Loucy (cell line): Measurements from ENCODE around the gene ELF5.

Experiments
- H2AFZ ChIP-seq: fragments of 200-600 bp; sonication (generic); 2 replicates; pipeline ENCODE4 v1.6.0; 2016; ENCODE audit warnings: antibody characterized with exemption, mild to moderate bottlenecking, low read length, moderate library complexity
- H3F3A ChIP-seq: fragments of 200-600 bp; 2 replicates; pipeline ENCODE4 v1.6.0; 2016; ENCODE audit warnings: antibody characterized with exemption, low read depth, mild to moderate bottlenecking
- H3K27me3 ChIP-seq: fragments of 200-600 bp; sonication (generic); 2 replicates; pipeline ENCODE4 v1.6.1; 2014; ENCODE audit warnings: low read length, mild to moderate bottlenecking; ENCODE audit not compliant: insufficient read depth, poor library complexity, severe bottlenecking
- H3K36me3 ChIP-seq: fragments of 200-600 bp; sonication (generic); 2 replicates; pipeline ENCODE4 v1.6.1; 2016; ENCODE audit warnings: low read length; ENCODE audit not compliant: insufficient read depth
- H3K4me1 ChIP-seq: fragments of 200-600 bp; sonication (generic); 2 replicates; pipeline ENCODE4 v1.5.1; 2014; ENCODE audit warnings: low read length, mild to moderate bottlenecking; ENCODE audit not compliant: insufficient read depth, poor library complexity, severe bottlenecking
- H3K4me2 ChIP-seq: fragments of 200-600 bp; sonication (generic); 2 replicates; pipeline ENCODE4 v1.6.0; 2014; ENCODE audit warnings: antibody characterized with exemption, low read length, low read depth, mild to moderate bottlenecking; ENCODE audit not compliant: poor library complexity, severe bottlenecking
- H3K4me3 ChIP-seq: fragments of 200-600 bp; sonication (generic); 2 replicates; pipeline ENCODE4 v1.5.1; 2014; ENCODE audit warnings: low read length, mild to moderate bottlenecking, mixed read lengths; ENCODE audit not compliant: poor library complexity, severe bottlenecking
- H3K79me2 ChIP-seq: fragments of 200-600 bp; sonication (generic); 2 replicates; pipeline ENCODE4 v1.6.1; 2014; ENCODE audit warnings: low read length; ENCODE audit not compliant: insufficient read depth
- H3K9ac ChIP-seq: fragments of 200-600 bp; sonication (generic); 2 replicates; pipeline ENCODE4 v1.6.0; 2014; ENCODE audit warnings: mild to moderate bottlenecking, low read depth, low read length, moderate library complexity; ENCODE audit not compliant: poor library complexity, severe bottlenecking
- H3K9me2 ChIP-seq: fragments of 200-600 bp; sonication (generic); replicated peaks from 2 replicates; pipeline ENCODE4 v1.6.1; 2016; ENCODE audit warnings: low read depth, low read length, mixed read lengths
- H3K9me3 ChIP-seq: fragments of 200-600 bp; sonication (generic); 2 replicates; pipeline ENCODE4 v1.6.1; 2014; ENCODE audit warnings: mild to moderate bottlenecking, antibody characterized with exemption, low read length, low read depth; ENCODE audit not compliant: insufficient read depth
- H4K20me1 ChIP-seq: fragments of 200-600 bp; sonication (generic); 2 replicates; pipeline ENCODE4 v1.6.0; 2014; ENCODE audit warnings: antibody characterized with exemption, low read length, mild to moderate bottlenecking; ENCODE audit not compliant: insufficient read depth, poor library complexity, severe bottlenecking
- CTCF ChIP-seq: fragments of 200-600 bp; sonication (generic); conservative IDR thresholded peaks from 2 replicates; pipeline ENCODE4 v1.5.1; 2014; ENCODE audit warnings: mild to moderate bottlenecking, antibody characterized with exemption, low read length
- EZH2phosphoT487 ChIP-seq: fragments of 200-600 bp; IDR thresholded peaks from 2 replicates; pipeline ENCODE4 v1.6.1; 2018; ENCODE audit warnings: antibody characterized with exemption, mild to moderate bottlenecking, moderate library complexity, borderline replicate concordance

ELF5 gene

GRCh38 chr11:34523053-34523452 lies 9.5 kb upstream of the ELF5 start:
- no peaks in the 10 kb centered on the region for H3K9me3 ChIP-seq
- no peaks in the 10 kb centered on the region for H4K20me1 ChIP-seq
- H3K79me2 ChIP-seq = no peaks in the 10 kb centered on the region
- no peak for TF ChIP-seq EZH2phosphoT487
- TF ChIP-seq CTCF = no peak
- H3K36me3 ChIP-seq = no peaks in the 10 kb centered on the region
- H3K4me3 ChIP-seq = no peak overlapping the region
- H3K27me3 ChIP-seq = no peaks in the 10 kb centered on the region
- no peaks in the 10 kb centered on the region for H3K4me1 ChIP-seq
- H3K9me2 ChIP-seq = no peaks in the 10 kb centered on the region
- H3F3A ChIP-seq = no peaks in the 10 kb centered on the region
- H3K4me2 ChIP-seq = no peak overlapping the region
- no peak overlapping the region for H2AFZ ChIP-seq
- H3K9ac ChIP-seq = no peak overlapping the region

DNA sequence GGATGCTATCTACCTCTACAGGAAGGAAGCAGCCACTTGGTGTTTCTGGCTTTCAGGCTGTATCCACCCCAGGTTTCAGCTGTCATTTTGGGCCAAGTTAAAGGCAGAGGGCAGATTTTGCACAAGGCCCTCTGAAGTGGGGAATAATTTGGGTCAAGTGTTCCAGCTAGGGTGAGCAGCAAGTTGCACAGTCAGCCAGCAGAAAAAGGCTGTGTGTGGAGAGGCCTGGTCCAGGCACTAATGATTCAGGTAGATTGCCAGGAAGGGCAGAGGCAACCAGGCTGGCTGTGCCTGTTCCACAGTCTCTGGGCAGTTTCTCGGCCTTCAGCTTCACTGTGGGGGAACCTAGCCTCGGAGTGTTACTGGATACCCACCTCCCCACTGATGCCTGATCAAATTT lies 8.6 kb upstream of the ELF5 start:
- no peaks in the 10 kb centered on the region for H3K9me2 ChIP-seq
- no peaks in the 10 kb centered on the region for H3K36me3 ChIP-seq
- TF ChIP-seq EZH2phosphoT487 (no peak), CTCF (no peak)
- H4K20me1 ChIP-seq = no peaks in the 10 kb centered on the region
- H3K9ac ChIP-seq = no peak overlapping the region
- H2AFZ ChIP-seq = no peak overlapping the region
- no peaks in the 10 kb centered on the region for H3K79me2 ChIP-seq
- no peaks in the 10 kb centered on the region for H3F3A ChIP-seq
- no peaks in the 10 kb centered on the region for H3K27me3 ChIP-seq
- no peaks in the 10 kb centered on the region for H3K9me3 ChIP-seq
- no peak overlapping the region for H3K4me3 ChIP-seq
- H3K4me2 ChIP-seq = no peak overlapping the region
- H3K4me1 ChIP-seq = no peaks in the 10 kb centered on the region

- H4K20me1 ChIP-seq = no peaks in the 10 kb centered on the region
- H3K9me2 ChIP-seq = no peaks in the 10 kb centered on the region
- no peaks in the 10 kb centered on the region for H3K79me2 ChIP-seq
- no peaks in the 10 kb centered on the region for H3K36me3 ChIP-seq
- H2AFZ ChIP-seq = no peak overlapping the region
- no peaks in the 10 kb centered on the region for H3K9me3 ChIP-seq
- TF ChIP-seq CTCF (no peak), EZH2phosphoT487 (no peak)
- H3F3A ChIP-seq = no peaks in the 10 kb centered on the region
- no peak overlapping the region for H3K4me2 ChIP-seq
- no peaks in the 10 kb centered on the region for H3K4me1 ChIP-seq
- no peak overlapping the region for H3K9ac ChIP-seq
- no peaks in the 10 kb centered on the region for H3K27me3 ChIP-seq
- no peak overlapping the region for H3K4me3 ChIP-seq
These were observed 7.7 kb upstream of the ELF5 start for GRCh38 chr11:34521265-34521664.
